NCI-H2107 (cell line): ENCODE data around the gene CTTN.
"Not testable (repeated sequence)": the region's sequence is repeated elsewhere in the genome, so short reads cannot be mapped to it uniquely, and the experiment has no call there.

Experiments
- DNase-seq: peaks from one replicate; lab custom pipeline; 2025; lab: John Stamatoyannopoulos, UW

The CTTN gene

DNA sequence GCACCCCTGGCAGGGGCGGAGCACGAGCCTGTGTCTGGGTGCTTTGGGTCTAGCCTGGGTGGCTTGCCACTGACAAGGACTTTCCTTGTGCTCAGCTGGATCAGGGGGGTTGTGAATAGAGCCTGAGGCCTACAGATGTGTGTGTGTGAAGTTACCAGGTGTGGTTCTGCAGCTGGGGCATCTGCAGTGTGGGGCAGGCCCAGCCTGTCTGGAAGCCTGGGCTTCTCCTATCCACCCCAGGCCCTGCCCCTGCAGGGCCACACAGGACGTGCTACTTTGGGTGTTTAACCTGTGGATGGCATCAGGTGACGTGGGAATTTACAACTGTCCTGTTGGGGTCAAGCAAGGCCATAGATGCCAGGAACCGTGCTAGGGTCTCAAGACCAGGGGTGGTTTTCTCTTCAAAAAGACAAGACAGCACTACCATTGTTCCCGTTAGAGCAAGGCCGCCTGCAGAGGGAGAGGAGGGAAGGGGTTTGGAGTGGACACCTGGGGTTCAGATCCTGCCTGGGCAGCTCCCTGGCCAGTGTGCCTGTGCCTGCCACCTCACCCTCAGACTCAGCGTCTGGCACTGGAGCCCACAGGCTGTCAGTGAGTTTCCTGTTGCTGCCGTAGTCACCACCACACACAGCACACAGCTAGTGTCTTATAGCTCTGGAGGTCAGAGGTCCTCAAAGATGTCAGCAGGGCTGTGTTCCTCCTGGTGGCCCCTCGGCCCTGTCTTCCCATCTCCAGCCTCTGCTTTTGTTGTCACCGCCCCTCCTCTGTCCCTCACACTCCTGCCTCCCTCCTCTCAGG is 31.6 kb downstream of the CTTN start:
- no peak for DNase-seq

DNA sequence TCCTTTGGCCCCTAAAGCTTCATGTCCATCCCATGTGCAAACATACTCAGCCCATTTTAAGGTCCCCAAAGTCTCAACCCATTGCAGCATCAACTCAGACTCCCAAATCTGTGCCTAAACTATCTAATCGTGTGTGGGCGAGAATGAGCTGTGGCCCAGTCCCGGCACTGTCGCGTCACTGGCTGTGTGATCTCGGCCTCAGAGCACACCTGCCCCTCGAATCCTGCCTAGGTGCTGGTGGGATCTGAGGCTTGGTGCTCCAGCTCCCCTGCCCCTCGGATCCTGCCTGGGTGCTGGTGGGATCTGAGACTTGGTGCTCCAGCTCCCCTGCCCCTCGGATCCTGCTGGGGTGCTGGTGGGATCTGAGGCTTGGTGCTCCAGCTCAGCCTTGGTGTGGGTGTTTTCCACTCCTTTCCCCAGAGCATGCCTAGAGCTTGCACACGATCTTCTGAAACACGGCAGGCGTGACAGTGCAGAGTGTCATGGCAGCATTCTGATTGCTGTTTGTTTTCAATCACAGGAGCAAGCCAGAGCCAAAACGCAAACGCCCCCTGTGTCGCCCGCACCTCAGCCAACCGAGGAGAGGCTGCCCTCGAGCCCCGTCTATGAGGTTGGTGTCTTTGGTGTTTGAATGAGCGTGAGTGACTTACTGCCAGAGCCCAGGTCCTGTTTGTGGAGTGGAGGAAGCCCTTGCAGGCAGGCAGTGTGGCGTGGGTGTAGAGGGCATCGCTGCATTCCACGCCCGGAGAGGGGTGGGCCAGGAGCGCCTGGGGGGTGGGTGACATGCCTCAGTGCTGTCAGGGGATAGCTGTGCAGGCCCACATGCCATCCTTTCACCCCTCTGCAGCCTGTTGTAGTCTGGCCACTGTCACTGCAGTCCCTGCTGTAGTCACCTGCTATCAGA is 32.6 kb downstream of the CTTN start:
- no peak for DNase-seq

DNA sequence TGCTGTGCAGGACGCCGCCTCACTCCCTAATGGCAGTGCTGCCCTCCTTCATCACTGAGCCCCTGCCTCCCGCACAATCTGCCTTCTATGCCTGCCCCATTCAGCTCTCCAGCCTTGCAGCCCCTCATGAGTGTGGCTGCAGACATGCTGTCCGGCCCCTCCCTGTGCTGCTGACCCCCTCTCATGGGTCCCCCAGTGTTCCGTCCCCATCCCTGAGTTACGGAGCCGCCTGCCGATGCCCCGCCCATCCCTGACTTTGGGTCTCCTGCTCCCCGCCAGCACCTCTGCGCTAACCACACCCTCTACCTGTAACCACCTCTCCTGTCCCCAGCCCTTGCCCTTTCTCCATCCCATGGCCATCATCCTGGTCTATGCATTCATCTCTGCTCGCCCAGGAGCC is 33.3 kb downstream of the CTTN start:
- DNase-seq = no peak

DNA sequence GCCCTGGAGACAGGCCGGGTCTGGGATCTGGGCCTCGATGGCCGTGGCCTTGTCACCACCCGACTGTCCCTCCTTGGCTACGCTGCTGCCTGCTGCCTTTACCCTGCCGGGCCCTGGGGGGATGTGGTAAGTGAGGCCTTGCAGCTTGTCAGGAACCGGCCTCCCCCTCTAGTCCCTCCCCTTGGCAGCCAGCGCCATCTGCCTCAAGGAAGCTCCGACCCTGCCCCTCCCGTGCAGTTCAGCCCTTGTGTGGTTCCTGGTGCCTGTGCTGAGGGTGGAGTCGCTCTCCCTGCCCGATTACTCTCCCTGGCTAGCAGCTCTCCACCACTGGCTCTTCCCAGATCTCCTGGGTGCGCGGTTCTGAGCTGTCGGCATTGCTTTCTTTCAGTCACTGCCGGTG is 33.7 kb downstream of the CTTN start:
- no peak for DNase-seq

- no peak for DNase-seq
Measured at GRCh38 chr11:70432580-70432979, 34.3 kb downstream of the CTTN start.

DNA sequence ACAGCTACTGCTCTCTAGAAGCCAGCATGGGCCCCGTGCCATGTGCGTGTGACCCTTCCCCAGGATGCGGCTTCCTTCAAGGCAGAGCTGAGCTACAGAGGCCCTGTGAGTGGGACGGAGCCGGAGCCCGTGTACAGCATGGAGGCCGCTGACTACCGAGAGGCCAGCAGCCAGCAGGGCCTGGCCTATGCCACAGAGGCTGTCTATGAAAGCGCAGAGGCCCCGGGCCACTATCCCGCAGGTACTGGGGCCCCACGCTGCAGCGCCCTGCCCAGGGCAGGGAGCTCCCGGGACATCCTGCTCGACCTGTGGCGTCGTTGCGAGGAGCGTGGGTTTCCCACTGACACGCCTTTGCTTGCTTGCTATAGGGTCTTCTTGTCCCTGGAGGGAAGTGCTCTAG is 34.7 kb downstream of the CTTN start:
- DNase-seq = no peak

- DNase-seq = no peak
Measured at GRCh38 chr11:70433526-70433925, 35.2 kb downstream of the CTTN start.

GRCh38 chr11:70433966-70434812 is 35.9 kb downstream of the CTTN start:
- DNase-seq = no peak

GRCh38 chr11:70434813-70435278 is 36.5 kb downstream of the CTTN start:
- DNase-seq = no peak

DNA sequence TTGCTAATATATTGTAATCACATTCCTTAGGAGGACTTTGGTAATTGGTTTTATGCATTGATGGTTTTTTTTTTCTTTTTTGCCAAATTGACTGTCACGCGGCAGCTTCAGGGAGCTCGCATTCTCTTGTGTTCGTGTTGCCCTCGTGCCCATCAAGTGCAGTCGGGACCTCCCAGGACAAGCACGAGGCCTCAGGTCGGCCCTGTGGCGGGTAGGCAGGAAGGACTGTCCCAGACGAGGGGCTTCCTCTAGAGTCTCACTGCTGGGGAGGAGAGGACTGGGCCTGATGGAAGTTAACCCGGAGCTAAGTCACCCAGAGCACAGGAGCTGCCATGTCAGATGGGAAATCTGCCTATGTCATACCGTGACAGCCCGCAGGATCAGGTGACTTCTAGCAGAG is 37.0 kb downstream of the CTTN start:
- DNase-seq = no peak

DNA sequence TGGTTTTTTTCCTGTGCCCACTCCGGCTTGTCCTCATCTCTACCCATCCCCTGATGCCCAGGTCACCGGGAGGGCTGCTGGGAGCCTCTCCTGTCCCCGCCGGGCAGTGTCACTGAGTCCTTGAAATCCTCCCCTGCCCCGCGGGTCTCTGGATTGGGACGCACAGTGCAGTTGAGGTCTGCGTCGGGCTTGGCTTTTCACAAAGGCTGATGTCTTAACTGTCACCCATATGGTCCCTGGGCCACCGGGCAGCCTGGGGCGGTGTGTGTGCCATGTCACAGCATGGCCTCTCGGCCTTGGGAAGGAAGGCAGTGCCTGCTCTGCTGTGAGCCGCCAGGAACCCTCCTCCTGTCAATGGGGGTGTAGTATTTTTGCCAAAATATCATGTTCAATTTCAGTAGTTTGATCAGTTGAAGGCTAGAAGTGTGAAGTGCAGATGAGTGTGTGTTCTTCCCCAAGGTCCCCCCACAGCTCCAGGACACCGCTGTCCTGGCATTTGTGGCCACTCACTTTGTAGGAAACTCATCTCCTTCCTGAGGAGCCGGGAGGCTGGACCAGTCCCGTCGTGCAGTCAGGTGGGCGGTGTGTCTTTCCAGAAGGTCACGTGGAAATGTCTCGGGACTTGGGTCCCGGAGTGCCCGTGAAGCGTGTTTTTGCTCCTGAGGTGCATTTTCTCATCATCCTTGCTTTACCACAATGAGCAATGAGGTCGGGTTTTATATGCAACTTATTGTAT is 37.6 kb downstream of the CTTN start:
- DNase-seq = no peak

DNA sequence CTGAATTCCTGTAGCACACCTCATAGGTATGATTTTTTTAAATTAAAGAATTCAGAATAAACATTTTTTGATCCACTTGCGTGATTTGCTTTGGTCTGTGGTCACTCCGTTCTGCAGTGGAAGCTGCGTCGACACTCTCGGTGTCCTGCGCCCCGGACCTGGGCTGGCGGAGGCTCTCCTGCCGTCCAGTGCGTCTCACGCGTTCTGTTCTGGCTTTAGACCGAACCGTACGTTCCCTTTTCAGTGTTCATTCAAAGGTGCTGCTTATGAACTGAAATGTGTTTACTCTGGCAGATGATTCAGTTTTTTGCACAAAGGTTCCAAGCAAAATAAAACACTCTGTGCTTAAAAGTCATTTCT is 38.2 kb downstream of the CTTN start:
- no peak for DNase-seq

GRCh38 chr11:70437111-70437784 is 38.9 kb downstream of the CTTN start:
- DNase-seq = no peak

DNA sequence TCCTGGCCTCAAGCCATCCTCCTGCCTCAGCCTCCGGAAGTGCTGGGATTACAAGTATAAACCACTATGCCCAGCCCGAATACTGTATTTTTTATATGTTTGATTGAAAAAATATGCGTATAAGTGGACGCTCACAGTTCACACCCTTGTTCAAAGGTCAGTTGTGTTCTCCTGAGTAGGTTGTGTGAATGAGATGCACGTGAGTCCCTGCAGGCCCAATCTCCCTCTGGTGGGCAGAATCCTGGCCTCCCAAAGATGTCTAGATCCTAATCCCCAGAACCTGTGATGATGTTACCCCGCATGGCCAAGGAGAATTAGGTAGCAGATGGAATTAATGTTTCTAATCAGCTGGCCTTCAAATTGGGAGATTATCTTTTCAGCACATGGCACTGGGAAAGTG is 41.9 kb downstream of the CTTN start:
- no peak for DNase-seq

- DNase-seq = no peak
Measured at GRCh38 chr11:70443773-70444030, 45.4 kb downstream of the CTTN start.

- no peak for DNase-seq
Measured at GRCh38 chr11:70445091-70445490, 46.8 kb downstream of the CTTN start.

DNA sequence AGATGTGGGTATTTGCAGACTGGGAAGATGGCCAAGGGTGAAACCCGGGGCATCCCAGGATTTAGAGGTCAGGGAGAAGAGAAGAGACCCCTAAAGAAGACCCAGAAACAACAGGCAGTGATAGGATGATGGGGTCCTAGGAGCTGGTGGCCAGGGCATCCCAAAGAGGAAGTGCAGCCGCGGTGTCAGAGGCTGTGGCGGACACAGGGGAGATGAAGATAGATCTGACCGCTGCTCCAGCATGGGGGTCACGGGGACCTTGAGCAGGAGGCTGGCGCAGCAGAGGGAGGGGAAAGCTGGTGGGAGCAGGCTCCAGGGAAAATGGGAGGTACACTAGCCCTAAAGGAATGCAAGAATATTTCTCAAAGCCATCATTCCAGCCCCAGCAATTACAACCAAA is 47.3 kb downstream of the CTTN start:
- no peak for DNase-seq

GRCh38 chr11:70448983-70449567 is 50.7 kb downstream of the CTTN start:
- DNase-seq = no peak

GRCh38 chr11:70454197-70454767 is 56.0 kb downstream of the CTTN start:
- no peak for DNase-seq

DNA sequence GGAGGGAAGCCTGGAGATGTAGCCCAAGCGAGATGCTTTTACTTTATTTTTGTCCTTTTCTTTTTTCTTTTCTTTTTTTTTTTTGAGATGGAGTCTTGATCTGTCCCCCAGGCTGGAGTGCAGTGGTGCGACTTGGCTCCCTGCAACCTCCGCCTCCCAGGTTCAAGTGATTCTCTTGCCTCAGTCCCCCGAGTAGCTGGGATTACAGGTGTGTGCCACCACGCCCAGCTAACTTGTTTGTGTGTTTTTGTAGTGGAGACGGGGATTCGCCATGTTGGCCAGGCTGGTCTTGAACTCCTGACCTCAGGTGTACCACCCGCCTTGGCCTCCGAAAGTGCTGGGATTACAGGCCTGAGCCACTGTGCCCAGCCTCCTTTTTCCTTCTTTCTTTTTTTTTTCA is 56.5 kb downstream of the CTTN start:
- DNase-seq = not testable (repeated sequence)

- no peak for DNase-seq
Measured at GRCh38 chr11:70455354-70455753, 57.0 kb downstream of the CTTN start.
